ENCODE results near the gene CHM.

Gene CHM

DNA sequence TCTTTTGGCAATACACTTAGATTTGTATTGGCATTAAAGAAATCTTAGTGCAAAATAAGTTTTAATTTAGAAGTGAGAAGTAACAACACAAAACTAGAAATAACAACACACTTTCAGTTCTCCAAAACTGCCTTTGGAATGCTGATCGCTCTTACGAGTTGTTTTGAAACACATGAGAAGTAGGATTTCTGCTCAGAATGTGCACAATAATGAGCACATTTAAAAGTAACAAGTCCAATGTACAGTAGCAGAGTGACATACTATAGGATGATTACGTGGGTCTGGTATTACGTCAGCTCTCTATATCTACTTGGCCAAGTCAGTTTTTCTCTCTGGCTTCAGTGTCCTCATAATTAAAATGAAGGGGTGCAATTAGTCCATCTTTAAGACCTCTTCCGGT is 164.8 kb downstream of the CHM start:
- no peak for DNase-seq
- H3K27me3 ChIP-seq = no peaks in the 10 kb centered on the region
- no peaks in the 10 kb centered on the region for H3K4me1 ChIP-seq
- no peak overlapping the region for H3K27ac ChIP-seq
- peaks cover 0 to 6% (median 6%) of the 10 kb centered on the region in 3 donors for H3K36me3 ChIP-seq
- no peak overlapping the region for H3K4me3 ChIP-seq
- TF ChIP-seq CTCF (IDR thresholded peaks at IDR 0.05) = no peak
- no peaks in the 10 kb centered on the region for H3K9me3 ChIP-seq
- intact Hi-C loops (cut with DNase I; ENCODE audit: low total_unique reads) = no loop called here

- intact Hi-C loops (cut with DNase I; ENCODE audit: low total_unique reads) = no loop called here
- no peaks in the 10 kb centered on the region for H3K27me3 ChIP-seq
- H3K36me3 ChIP-seq = peaks cover 0 to 11% (median 10%) of the 10 kb centered on the region in 3 donors
- no peak for TF ChIP-seq CTCF (IDR thresholded peaks at IDR 0.05)
- H3K4me3 ChIP-seq = no peak overlapping the region
- DNase-seq = no peak
- peaks cover 0 to under 1% (median 0%) of the 10 kb centered on the region in 3 donors for H3K9me3 ChIP-seq
- no peaks in the 10 kb centered on the region for H3K4me1 ChIP-seq
- no peak overlapping the region for H3K27ac ChIP-seq
These were observed 176.8 kb downstream of the CHM start for GRCh38 chrX:85870585-85870984.

GRCh38 chrX:85865324-85865723 is 182.0 kb downstream of the CHM start:
- Histone ChIP-seq H3K9me3 (peaks cover 0 to 8% (median 3%) of the 10 kb centered on the region in 3 donors), H3K27me3 (no peaks in the 10 kb centered on the region), H3K4me3 (no peak overlapping the region), H3K36me3 (peaks cover 0 to 31% (median 28%) of the 10 kb centered on the region in 3 donors), H3K27ac (no peak overlapping the region), H3K4me1 (no peaks in the 10 kb centered on the region)
- intact Hi-C loops (cut with DNase I; ENCODE audit: low total_unique reads) = no loop called here
- DNase-seq = no peak
- no peak for TF ChIP-seq CTCF (IDR thresholded peaks at IDR 0.05)

- Histone ChIP-seq H3K9me3 (no peaks in the 10 kb centered on the region), H3K36me3 (peaks cover 0 to 12% (median 9%) of the 10 kb centered on the region in 3 donors), H3K4me1 (no peaks in the 10 kb centered on the region), H3K4me3 (no peak overlapping the region), H3K27me3 (no peaks in the 10 kb centered on the region), H3K27ac (no peak overlapping the region)
- intact Hi-C loops (cut with DNase I; ENCODE audit: low total_unique reads) = no loop called here
- DNase-seq = no peak
- TF ChIP-seq CTCF (IDR thresholded peaks at IDR 0.05) = no peak
These were observed 187.9 kb downstream of the CHM start for GRCh38 chrX:85859426-85859825.

- H3K27ac ChIP-seq = no peak overlapping the region
- H3K9me3 ChIP-seq = no peaks in the 10 kb centered on the region
- H3K4me3 ChIP-seq = no peak overlapping the region
- no peaks in the 10 kb centered on the region for H3K36me3 ChIP-seq
- no peak for TF ChIP-seq CTCF (IDR thresholded peaks at IDR 0.05)
- intact Hi-C loops (cut with DNase I; ENCODE audit: low total_unique reads) = no loop called here
- DNase-seq = no peak
- no peaks in the 10 kb centered on the region for H3K4me1 ChIP-seq
- no peaks in the 10 kb centered on the region for H3K27me3 ChIP-seq
These were observed 195.9 kb downstream of the CHM start for GRCh38 chrX:85851418-85851817.

- Histone ChIP-seq H3K4me3 (no peak overlapping the region), H3K27me3 (no peaks in the 10 kb centered on the region), H3K4me1 (no peaks in the 10 kb centered on the region), H3K36me3 (no peaks in the 10 kb centered on the region), H3K27ac (no peak overlapping the region), H3K9me3 (no peaks in the 10 kb centered on the region)
- intact Hi-C loops (cut with DNase I; ENCODE audit: low total_unique reads) = no loop called here
- no peak for DNase-seq
- TF ChIP-seq CTCF (IDR thresholded peaks at IDR 0.05) = no peak
These were observed 210.5 kb downstream of the CHM start for GRCh38 chrX:85836868-85837267.
